Fibroblast of the conjunctiva (primary cell): ENCODE measurements around the gene ROR1.

Experiments
- DNase-seq: peaks from one replicate; pipeline ENCODE4 v3.0.0-alpha.2; 2010; ENCODE audit warnings: low read depth

ROR1 gene

DNA sequence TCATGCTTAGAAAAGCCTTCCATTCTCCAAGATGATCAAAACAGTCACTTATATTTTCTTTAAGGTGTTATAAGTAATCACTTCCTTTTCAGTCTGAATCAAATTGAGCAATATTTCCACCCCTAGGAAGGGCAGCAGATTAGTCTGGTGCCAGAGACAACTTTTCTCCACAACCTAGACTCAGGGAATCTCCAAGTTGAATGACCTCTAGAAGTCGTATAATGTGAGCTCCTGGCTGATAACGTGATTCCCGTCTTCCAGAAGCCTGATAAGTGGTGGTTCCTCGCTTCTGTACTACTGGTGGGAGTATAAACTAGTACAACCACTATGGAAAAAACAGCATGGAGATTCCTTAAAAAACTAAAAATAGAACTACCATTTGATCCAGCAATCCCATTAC lies 251.2 kb downstream of the ROR1 start:
- DNase-seq, result no peak

DNA sequence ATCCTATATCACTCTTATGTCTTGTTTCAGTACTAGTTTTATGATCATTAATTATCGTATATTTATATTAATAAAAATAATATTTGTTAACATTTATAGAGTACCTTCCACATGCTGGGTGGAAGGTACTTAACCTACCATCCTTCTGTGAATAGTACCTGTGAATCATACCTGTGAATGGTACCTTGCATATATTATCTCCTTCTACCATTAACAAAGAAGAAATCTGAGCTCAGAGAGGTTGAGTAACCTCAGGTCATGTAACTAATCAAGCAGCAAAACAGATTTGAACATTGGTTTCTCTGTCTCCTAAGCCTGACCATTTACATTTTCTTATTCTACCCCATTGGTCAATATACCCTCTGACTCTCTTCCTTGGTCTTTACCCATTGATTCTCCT lies 255.2 kb downstream of the ROR1 start:
- no peak for DNase-seq

DNA sequence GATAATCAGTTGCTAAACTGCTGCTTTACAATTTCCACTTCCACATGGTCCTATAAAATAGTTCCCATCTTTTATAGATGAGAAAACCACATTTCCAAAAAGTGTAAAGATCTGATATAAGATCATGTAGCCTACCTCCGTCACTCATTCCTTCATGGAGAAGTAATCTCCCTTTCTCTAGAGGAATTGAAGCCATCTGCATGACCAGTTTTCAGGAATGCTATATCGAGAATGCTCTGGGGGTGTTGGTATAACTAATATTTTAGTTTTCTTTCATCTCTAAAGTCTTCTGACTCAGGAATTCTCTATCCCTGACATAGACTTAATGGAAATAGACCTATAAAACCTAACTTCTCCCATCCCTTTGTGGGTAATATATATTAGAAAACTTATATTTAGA lies 256.6 kb downstream of the ROR1 start:
- no peak for DNase-seq

DNA sequence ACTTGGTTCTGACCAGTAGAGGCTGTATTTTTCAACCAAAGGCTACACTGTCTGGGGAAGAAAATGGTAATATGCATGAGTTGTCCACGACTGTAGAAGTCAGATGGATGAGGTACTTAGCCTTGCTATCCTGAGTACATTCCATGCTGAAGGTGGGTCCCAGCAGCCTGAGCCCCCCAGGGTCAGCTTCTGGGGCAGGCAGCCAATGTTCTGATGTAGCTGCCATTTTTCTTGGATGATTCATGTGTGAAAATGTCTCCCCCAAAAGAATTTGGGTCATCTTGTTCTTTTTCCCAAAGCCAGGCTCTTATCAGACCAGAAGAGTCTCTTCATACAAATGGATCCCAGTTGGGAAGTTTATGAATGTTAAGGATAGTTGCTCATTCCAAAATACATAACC lies 257.4 kb downstream of the ROR1 start:
- no peak for DNase-seq

DNA sequence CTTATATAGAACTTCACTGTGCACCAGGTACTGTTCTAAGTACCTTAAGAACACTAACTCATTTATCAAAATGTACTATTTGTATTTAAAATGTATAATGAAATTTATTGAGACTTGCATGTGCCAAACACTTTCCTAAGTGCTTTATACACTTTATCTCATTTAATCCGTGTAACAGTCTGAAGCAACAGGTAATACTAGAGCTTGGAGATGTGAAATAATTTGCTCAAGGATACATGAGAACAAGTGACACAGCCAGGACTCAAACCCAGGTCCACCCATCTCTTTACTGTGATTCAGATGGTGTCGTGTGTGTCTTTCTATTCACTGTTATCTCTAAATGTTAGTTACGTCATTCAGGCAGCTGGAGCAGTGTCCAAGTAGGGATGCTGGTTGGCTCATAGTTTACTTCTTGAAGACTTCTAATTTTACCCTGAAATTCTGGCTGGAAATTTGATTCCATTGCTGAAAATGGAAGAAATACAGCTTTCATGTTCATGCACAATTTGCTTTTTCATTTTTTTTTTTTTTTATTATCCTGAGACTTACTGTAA lies 259.9 kb downstream of the ROR1 start:
- DNase-seq, result no peak

DNA sequence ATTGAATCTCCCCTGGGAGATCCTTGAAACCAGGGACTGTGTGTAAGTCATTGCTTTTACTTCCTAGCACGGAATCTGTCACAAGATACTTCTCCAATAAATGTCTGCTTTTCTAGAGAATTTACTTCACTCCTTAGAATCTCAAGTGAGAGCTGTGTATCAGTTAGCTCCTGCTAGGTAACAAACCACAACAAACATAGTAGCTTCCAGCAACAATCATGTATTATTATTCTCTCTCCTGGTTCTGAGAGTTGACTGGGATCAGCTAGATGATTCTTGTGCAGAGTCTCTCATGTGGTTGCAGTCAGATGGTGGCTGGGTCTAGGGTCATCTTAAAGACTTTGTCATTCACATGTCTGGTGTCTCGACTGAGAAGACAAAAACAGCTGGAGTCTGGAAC lies 262.7 kb downstream of the ROR1 start:
- no peak for DNase-seq

DNA sequence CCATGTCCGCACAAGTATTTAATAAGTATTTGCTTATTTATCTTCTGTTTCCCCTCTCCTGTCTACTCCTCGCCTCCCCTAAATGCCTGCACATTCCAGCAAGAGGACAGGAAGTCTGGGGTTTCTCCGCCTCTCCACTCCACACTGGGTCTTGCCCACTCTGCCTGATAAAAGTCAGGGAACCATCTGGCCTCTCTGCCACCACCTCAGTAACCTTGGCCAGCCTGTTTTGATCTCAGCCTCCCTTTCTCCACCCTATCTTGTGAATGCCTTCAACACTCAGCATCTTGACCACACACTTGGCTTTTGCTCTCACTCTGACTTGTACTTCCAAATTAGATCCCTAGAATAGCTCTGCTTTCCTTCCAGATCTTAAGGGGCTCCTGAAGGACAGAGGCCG lies 264.3 kb downstream of the ROR1 start:
- no peak for DNase-seq

DNA sequence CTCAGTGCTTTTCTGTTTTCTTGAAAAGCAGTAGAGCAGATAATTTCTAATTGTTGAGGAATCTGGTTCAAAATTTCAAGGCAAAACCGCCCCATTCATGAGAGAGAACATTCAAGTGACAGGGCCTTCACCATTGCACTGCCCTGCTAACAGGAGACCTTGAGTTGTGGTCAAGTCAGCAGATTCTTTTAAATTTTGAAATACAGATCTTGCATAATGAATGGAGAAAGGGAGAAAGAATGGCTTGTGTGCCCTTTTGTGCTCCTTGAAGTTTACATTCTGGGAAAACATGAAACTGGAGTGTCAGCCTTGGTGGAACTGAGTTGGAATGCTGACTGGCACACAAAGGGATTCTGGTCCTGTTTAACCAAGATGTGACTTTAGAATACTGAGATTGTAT lies 265.1 kb downstream of the ROR1 start:
- peak; percentile 20 for DNase-seq

DNA sequence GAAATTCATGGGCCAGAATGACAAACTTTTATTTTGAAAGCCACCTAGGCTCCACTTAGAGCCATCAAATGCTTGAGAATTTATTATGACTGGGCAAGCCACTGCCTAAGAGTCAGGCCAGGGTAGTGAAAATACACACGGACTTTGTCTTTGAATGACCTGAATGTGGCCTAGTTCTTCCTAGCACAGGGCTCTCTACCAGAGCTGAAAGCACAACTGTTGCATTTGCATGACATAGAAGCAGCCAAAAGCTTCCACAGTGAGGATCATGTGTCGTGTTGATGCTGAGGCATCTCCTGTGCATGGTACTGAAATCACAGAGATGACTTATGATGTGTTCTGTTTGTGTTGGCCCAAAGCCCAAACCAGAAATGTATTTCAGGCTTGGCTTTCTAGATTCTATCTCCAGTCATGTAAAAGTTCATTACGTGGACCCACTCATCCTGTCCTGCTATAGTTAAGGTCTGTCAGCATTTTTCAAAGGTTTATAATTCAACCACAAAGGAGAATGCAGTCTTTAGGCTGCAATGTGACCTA lies 265.6 kb downstream of the ROR1 start:
- peak; percentile 98 for DNase-seq

DNA sequence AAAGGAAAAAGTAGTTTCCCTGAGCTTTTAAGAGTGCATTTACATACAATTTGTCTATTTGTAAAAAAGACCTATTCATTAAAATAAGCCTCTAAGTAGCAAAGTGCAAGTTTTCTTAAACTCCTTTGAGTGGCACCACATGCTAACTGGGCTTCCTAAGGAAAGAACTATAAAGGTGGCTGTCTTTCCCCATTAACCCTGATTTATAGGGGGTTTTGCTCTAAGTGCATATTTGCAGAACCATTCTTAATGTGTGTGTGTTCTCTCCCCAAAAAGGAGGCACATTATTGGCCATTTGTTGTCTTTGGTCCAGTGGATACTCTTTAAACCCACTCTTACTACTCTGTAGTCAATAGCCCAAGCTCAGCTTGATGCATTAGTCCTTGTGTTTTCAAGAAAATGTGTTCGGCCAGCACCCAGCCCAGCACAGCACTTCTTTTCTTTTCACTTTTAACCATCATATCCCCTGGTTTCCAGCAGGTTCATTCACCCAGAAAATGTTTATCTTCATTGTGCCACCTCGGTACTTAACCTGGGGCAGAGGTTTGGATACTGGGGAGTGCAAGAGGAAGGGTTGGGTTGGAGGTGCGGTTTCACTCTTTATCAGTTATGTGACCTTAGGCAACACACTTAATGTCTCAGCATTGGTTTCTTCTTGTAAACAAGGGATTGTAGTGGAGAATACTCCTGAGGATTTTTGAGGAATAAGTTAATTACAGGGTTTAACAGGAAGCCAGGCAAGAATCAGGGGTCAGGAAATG lies 267.7 kb downstream of the ROR1 start:
- DNase-seq, result no peak

DNA sequence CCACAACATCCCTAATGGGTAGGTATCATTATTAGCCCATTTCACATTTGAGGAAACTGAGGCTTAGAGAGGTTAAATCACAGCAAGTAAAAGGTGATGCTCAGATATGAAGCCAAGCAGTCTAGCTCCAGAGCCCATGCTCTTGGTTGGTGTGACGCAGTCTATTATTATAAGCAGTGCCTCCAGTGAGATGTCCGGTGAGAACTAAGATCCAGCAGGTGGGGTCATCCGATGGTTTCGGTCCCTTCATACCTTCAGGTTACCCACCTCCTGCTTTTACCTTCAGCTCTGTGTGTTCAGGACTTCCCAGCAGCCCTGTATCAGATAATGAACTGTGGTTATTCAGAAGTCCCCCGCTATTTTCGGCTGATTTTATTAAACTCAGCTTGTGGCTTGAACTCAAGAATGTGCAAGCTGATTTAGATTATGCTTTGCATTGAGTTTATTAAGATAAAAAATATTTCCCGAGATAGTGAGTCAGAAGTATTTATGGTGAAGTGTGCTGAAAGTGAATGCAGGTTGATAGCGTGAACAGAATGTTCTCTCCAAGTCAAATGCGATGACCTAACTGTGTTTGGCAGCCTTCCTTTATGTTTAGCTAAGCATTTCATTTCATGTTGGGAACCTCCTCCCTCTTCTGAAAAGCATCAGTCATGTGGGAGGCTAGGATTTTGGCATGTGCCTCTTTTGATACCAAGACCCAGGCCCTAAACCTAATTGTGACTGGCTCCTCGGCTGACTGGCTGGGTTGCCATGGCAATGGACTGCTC lies 268.7 kb downstream of the ROR1 start:
- DNase-seq, result peak; percentile 99

DNA sequence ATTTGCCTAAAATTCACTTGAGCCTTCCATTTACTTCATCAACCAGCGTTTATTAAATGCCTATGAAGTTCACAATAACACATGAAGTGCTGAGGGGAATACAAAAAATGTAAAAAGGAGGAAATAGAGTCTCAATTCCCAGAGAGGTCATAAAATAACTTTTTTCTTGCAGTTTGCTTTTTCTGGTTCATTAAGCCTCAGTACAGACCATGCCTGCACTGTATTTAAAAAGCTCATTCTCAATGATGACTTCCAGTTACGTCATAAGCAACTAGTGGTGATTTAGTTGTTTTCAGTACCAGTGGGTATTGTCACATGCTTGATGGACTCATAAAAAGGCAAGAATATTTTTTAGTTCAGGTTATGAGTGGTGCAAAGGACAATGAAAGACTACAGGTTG lies 269.5 kb downstream of the ROR1 start:
- peak; percentile 22 for DNase-seq

DNA sequence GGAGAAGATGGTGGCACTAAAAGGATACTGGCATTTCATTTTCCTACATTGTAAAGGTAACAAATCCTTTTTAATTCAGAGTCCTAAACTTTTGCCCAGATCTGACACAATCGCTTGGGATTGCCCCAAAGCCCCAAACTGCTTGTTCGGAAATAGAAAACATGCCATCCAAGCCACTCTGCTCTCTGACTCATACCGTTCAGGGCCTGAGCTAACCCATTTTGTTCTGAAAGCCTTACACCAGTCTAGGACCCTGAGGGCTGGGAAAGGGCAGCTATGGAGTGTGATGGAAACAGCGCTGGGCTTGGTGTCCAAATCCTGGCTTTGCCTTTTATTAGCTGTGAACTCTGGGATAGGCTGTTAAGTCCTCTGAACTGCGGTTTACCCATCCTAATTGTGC lies 270.2 kb downstream of the ROR1 start:
- DNase-seq, result peak; percentile 79

DNA sequence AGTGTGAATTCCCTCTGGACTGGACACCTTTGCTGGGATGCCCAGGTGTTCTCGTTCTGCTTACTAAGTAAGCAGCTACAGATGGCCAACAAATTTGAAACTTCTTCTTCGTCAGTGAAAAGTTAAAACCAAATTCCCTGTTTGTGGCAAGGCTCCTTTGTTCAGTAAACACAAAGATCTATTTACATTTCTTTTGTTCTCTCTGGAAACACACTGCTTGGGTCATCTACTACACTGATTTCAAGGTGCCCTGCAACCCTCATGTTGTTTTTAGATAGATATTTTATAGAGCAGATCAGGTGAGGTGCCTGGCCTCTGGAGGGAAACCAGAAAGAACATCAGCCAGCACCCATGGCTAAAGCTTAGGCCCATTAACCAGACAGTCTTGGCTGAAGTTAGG lies 272.4 kb downstream of the ROR1 start:
- no peak for DNase-seq

DNA sequence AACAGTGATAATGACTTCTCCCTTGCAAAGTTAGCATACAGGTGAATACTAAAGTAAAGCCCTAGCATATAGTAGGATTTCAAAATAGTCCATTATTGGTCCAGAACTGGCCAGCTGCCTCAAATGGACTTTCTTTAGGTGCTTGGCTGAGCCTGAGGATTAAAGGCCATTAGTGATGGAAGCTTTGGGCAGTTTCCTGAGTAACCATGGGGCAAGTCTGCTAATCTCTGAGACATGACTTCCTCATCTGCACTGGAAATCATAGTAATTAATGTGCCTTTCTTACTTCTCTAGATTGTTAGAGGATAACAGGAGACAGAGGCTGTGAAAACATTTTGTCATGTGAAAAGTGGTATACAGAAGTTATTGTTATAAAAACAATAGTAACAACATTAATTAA lies 273.1 kb downstream of the ROR1 start:
- DNase-seq, result no peak

DNA sequence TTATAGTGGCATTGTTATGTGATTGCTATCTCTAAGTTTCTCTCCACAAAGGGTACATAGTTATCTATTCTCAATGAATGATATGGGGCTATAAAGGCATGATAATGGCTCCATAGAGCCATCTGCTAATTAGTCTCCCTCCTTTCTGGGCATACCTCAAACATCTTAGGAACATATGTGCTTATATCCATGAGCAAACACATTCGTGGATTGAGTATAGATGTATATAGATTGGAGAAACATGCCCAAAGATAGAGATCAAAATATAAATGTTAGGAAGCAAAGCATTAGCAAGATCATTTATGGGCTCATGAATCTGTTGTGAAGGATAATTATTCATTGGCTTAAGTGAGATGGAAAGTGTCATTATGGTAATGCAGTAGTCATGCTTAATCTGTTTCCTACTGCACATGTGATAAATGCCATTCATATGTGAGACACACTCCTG lies 273.8 kb downstream of the ROR1 start:
- DNase-seq, result no peak

DNA sequence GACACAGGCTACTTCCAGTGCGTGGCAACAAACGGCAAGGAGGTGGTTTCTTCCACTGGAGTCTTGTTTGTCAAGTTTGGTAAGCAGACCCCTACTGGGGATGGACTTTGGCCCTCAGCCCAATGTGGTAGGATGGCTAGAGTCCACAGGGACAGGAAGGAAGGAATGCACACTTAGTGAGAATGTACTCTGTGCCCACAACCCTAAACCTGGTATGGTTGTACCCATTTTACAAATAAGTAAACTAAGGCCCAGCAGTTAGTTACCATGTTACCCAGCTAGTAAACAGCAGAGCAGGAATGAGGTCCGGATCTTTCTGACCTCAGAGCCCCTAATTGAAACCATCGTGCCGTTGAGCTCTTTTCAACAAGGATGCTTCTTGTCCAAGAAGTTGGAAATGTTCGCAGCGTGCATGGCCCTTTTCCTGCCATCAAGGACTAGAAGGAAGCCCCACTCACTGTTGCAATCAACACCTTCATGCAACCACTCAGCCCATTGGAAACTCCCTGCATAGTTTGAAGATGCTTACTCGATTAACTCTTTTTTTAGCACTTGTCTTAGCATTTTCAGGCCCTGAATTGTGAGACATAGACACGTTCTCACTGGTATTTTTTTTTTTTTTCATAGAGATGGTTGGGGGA lies 276.2 kb downstream of the ROR1 start:
- DNase-seq, result no peak

DNA sequence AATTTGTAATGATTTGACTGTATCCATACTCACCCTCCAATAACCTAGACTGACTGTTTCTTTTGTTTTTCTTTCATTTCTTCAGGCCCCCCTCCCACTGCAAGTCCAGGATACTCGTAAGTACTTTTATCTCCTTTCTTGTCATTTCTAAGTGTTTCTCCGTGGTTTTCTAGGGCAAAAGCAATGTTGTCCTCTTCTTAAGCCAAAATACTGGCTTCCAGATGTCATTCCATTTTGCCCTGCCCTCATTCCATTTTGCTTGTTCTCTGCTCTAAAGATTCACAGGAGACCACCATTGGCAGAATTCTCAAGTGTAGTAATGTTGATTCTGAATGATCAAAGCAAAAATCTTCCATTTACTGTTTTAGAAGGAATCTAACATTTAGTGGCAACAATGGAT lies 276.8 kb downstream of the ROR1 start:
- peak; percentile 27 for DNase-seq

DNA sequence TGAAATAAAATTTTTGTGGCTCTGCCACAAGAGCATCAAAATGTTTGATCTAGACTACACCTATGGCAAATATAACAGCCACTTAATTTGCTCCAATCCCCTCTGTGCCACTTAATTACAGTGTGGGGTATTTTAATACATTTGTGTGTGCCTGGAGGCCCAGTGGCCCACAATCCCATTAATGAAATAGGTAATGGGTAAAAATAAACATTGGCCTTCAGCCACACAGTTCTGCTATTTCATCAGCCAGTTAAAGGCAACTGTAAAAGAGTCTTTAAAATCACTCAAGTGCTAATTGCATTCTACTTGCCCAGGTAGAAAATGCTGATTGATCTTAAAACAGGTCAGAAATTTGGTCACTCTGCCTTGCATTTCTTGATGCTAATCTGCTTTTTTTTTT lies 278.0 kb downstream of the ROR1 start:
- no peak for DNase-seq

DNA sequence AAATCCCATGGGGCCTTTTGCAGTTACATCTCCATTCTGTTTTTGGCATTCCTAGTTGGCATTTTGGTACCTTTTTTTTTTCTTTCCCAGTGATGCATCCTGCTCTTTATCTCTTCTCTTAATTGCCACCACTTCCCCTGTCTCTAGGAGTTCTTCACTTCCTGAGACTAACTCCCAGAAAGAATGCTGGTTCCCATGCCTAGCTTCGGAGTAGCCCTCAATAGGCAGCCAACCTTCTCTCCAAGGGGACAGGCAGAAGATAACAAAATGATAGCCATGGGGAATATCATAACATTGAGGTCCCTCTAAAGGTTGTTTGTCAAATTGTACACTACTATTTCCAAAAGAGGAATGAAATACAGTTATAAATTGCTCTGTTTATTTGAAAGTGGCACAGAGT lies 279.0 kb downstream of the ROR1 start:
- DNase-seq, result no peak

DNA sequence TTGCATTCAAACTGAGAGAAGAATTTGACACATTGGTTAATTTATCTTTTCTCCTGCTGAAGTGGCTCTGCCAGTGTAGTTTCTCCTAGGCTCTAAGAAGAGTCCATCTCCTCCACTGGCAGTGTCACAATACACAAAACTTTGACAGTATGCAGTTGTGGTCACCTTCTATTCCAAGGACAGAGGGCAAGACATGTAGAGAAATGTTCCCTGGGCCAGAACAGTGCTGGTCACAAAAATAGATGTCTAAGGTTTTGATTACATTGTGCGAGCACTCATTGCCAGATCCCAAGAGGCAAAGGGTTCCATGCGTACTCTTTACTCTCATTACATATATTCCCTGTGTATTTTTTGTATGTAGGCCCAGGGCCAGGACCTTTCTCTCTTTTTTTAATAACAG lies 281.5 kb downstream of the ROR1 start:
- no peak for DNase-seq

DNA sequence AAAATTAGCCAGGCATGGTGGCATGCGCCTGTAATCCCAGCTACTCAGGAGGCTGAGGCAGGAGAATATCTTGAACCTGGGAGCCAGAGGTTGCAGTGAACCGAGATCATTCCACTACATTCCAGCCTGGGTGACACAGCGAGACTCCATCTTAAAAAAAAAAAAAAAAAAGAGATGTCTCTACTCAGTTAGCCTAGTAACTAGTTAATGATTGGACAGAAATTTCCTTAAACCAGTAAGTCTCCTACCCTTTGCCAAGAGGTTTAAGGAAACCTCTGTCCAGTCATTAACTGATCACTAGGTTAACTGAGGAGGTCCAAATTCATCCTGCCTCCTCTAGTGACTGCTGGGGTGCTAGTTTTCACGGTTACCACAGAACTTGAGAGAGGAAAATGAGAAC lies 285.7 kb downstream of the ROR1 start:
- no peak for DNase-seq
